Aorta (tissue), 5 donors: Measurements from ENCODE around the gene SCN10A. TPM values are rescaled to one million over a fixed set of nuclear protein-coding genes. Genes with fewer than 3 reads are reported as not detected.

Source experiments
- ATAC-seq: fragments of 200-7000 bp; cut with Tn5 transposase; one replicate; pipeline ENCODE4 v1.9.1; 2022; ENCODE audit warnings: moderate library complexity; ENCODE audit not compliant: low FRiP score
- DNase-seq, 2 donors: peaks; one replicate each; pipeline ENCODE4 v3.0.0-alpha.2; 2020
- H3K27ac ChIP-seq, 2 donors: one replicate each; pipeline ENCODE4 v1.5.1; 2013; ENCODE audit warnings: low read length in 2 of 2, mild to moderate bottlenecking in 2 of 2, moderate library complexity in 2 of 2, control low read depth in 1 of 2, inconsistent platforms in 1 of 2, low read depth in 1 of 2
- H3K27me3 ChIP-seq, 2 donors: one replicate each; pipeline ENCODE4 v1.6.1; 2013; ENCODE audit warnings: control low read depth in 1 of 2, low read length in 1 of 2, mild to moderate bottlenecking in 1 of 2, moderate library complexity in 1 of 2; ENCODE audit not compliant: insufficient read depth in 2 of 2, control insufficient read depth in 1 of 2
- H3K36me3 ChIP-seq, 2 donors: one replicate each; pipeline ENCODE4 v1.6.1; 2013; ENCODE audit warnings: control low read depth in 1 of 2, low read length in 1 of 2, mild to moderate bottlenecking in 1 of 2; ENCODE audit not compliant: insufficient read depth in 2 of 2, control insufficient read depth in 1 of 2
- H3K4me1 ChIP-seq, 2 donors: one replicate each; pipeline ENCODE4 v1.6.1; 2013; ENCODE audit warnings: low read length in 2 of 2, control low read depth in 1 of 2, mild to moderate bottlenecking in 1 of 2, moderate library complexity in 1 of 2; ENCODE audit not compliant: insufficient read depth in 2 of 2, control insufficient read depth in 1 of 2
- H3K4me3 ChIP-seq, 2 donors: one replicate each; pipeline ENCODE4 v1.5.1; 2013; ENCODE audit warnings: low read length in 2 of 2, control low read depth in 1 of 2, mild to moderate bottlenecking in 1 of 2
- H3K9me3 ChIP-seq: one replicate; pipeline ENCODE4 v1.6.1; 2013; ENCODE audit warnings: mild to moderate bottlenecking, low read length; ENCODE audit not compliant: control insufficient read depth
- WGBS, 2 donors: extraction: QIAGEN DNeasy Blood & Tissue Kit; methylation state at CpG; one replicate each; pipeline ENCODE4 v1.1.7; 2013; 5-methylcytosine and 5-hydroxymethylcytosine counted together
- intact Hi-C, 2 donors: fragments of 100-400 bp; cut with DNase I; formaldehyde crosslinking; loops; one replicate each; pipeline versions ENCODE4 v1.14.2 to v1.15.0; 2022
- polyA plus RNA-seq, 2 donors: library from polyadenylated mRNA; stranded (reverse); fragments of 200-250 nt; gene quantifications; one replicate each; pipeline ENCODE4 v1.2.3, GENCODE V29; 2013
- total RNA-seq, 2 donors: library from RNA; stranded (reverse); fragmentation: NEBNext Ultra II Directional; extraction: Animal tissue kit (Norgen Biotek cat#: 25700); gene quantifications; one replicate each; pipeline ENCODE4 v1.2.1, GENCODE V29; 2021
- donor health status: healthy with polysubstance abuse.
- donor health status: Bipolar disorder and iron deficiency.
- donor health status: DM: no; HTN: no; CAD: no.
- donor health status: DM: no; HTN: no; CAD: no.
- donor health status: DM: yes; HTN: yes; CAD: no.

The SCN10A gene
- total and polyA plus RNA-seq, 4 donors = not detected

DNA sequence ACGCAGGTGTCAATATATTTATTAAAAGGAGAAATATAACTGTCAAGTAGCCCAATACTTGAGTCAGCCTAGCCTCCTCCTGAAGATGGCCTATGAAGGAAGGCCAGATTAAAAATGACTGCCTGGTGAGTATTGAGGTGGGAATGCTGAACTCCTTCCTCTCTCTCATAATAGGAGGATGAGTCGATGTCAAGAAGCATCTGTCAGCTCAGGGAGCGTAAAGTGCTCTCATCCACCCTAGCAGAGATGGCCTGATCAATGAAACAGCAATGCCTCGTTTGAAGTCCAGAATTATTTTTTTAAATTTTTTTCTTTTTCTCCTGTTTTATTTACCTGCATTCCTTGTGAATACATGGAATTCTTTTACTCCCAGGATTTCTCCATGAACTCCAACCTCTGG is 58.3 kb downstream of the SCN10A start:
- no peak overlapping the region for H3K4me3 ChIP-seq
- ATAC-seq (no peak), DNase-seq (no peak)
- peaks cover 0 to 3% of the 10 kb centered on the region in 2 donors for H3K27me3 ChIP-seq
- no peaks in the 10 kb centered on the region for H3K36me3 ChIP-seq
- H3K9me3 ChIP-seq = no peaks in the 10 kb centered on the region
- intact Hi-C loops = no loop called here
- H3K4me1 ChIP-seq = no peaks in the 10 kb centered on the region
- no peak overlapping the region for H3K27ac ChIP-seq
- WGBS, 2 donors = 58 to 65% methylated on average over 4 of the region's 4 CpGs

DNA sequence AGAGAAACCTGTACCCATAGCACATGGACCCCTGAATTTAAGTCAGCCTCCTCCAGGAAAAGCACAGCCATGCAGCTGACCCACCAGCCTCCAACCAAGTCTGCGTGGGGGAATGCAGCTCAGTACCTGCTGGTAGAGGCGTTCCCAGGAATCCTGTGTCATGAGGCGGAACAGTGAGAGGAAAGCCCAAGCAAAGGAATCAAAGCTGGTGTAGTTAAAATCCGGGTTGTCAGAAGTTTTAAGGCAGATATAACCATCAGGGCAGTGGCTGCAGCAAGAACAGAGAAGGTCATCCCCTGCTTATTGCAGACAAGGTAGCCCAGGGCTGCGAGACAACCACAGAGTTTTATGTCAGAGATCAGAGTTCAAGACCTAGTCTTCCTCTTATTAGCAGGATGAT is 59.1 kb downstream of the SCN10A start:
- Histone ChIP-seq H3K4me3 (no peak overlapping the region), H3K36me3 (no peaks in the 10 kb centered on the region), H3K27me3 (peaks cover 0 to 3% of the 10 kb centered on the region in 2 donors), H3K27ac (no peak overlapping the region), H3K4me1 (no peaks in the 10 kb centered on the region), H3K9me3 (no peaks in the 10 kb centered on the region)
- intact Hi-C loops = no loop called here
- ATAC-seq (no peak), DNase-seq (no peak)
- WGBS, 2 donors = 69 to 71% methylated on average over 5 of the region's 5 CpGs

DNA sequence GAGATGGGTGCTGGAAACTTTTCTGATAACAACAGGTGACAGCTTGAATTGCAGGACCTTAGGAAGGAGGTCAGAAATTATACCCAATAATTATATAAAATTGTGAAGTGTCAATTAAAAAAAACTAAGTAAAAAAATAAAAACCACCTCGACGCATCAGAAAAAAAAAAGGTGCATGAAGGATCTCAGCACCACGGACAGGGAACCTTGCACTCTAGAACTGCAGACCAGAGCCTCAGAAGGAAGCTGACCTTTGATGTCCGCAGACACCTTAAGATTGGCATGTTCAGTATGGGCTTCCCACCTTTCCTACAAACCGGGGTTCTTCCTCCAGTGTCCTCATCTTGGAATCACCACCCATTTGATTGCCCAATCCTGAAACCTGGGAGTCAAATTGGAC is 60.9 kb downstream of the SCN10A start:
- ATAC-seq = no peak
- WGBS, 2 donors = 39 to 43% methylated on average over 5 of the region's 5 CpGs

DNA sequence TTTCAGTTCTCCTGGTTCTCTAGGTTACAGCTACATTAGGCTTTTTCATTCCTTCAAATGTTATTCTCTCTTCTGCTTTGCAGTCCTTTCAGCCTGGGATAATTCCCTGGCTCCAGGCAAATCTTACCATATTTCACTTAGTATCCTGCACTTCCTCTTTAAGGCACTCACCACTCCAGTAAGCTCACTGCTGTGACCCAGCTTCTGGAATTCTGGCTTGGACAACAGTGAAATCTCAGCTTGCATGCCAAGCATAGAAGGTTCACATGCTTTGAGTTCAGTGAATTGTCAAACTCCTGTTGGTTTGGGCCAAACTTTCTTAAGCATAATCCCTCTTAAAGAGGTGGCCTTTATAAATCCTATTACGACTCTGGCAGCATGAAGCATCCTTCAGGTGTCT is 69.4 kb downstream of the SCN10A start:
- ATAC-seq (no peak), DNase-seq (no peak)
- 69 to 74% methylated on average over 1 of the region's 1 CpG for WGBS, 2 donors

More for the DNA sequence above, 60.9 kb downstream of the SCN10A start:
- Histone ChIP-seq H3K4me3 (no peak overlapping the region), H3K4me1 (no peaks in the 10 kb centered on the region), H3K27me3 (peaks cover 0 to 3% of the 10 kb centered on the region in 2 donors), H3K9me3 (no peaks in the 10 kb centered on the region), H3K36me3 (no peaks in the 10 kb centered on the region), H3K27ac (no peak overlapping the region)
- DNase-seq = no peak
- intact Hi-C loops = no loop called here

DNA sequence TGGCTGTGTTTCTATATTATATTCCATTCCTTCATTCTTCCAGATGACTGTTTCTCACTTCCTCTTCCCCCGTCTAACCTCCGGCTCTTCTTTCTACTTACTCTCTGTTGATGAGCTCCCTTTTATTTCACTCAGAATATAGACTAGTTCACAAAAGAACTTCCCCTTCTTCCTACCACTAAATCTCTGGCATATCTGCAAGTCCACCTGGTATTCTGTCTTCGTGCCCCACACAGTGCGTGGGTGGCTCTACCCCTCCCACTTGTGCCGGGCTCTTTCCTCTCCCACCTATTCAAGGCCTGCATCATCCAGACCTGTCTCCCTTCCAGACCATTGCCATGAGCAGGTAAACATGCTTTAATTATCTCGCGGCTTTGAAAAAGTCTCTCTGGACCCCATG is 73.0 kb downstream of the SCN10A start:
- ATAC-seq (no peak), DNase-seq (no peak)
- Histone ChIP-seq H3K36me3 (no peaks in the 10 kb centered on the region), H3K27ac (no peak overlapping the region), H3K9me3 (no peaks in the 10 kb centered on the region), H3K27me3 (no peaks in the 10 kb centered on the region), H3K4me3 (no peak overlapping the region), H3K4me1 (peaks cover 0 to 4% of the 10 kb centered on the region in 2 donors)
- 80 to 85% methylated on average over 7 of the region's 7 CpGs for WGBS, 2 donors
- intact Hi-C loops = no loop called here

More for the DNA sequence above, 69.4 kb downstream of the SCN10A start:
- H3K9me3 ChIP-seq = no peaks in the 10 kb centered on the region
- H3K4me3 ChIP-seq = no peak overlapping the region
- peaks cover 0 to 4% of the 10 kb centered on the region in 2 donors for H3K4me1 ChIP-seq
- H3K27me3 ChIP-seq = no peaks in the 10 kb centered on the region
- intact Hi-C loops = no loop called here
- H3K27ac ChIP-seq = peak overlapping the region in 1 of 2 donors; percentile 54
- no peaks in the 10 kb centered on the region for H3K36me3 ChIP-seq

DNA sequence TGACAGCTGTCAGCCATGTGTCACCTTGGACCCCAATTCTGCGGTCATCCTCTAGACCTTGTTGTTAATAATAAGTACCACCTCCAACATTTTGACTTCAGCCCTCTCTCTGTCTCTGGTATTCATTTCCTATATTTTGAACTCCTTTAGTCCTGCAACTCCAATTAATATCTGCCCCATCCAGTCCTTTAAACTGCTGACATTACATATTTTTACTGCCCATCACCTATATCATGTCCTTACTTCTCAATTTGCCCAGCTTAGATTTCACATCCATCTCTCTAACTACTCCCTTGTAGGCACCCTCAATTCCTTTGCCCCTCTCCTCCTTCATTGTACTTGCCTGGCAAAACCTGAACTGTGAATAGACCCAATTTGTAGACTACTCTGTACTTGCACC is 73.5 kb downstream of the SCN10A start:
- intact Hi-C loops = no loop called here
- no peaks in the 10 kb centered on the region for H3K9me3 ChIP-seq
- 96 to 100% methylated on average over 1 of the region's 1 CpG for WGBS, 2 donors

DNA sequence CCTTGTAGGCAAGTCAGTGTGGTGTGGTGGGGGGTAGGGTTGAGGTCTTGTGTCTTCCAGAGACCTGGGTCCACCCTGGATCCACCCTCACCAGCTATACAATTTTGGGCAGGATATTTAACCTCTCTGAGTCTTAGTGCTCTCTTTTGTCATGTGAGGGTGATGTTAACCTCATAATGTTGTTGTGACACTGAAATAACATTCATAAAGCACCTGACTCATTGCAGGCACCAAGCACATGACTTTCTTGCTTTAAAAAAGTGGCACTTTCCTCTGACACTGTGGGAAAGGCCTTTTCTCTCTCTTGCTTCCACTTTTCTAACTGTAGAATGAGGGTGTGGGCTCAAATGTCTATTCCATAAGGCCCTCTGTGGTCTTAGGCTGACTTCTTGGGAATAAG is 75.5 kb downstream of the SCN10A start:
- H3K4me3 ChIP-seq = no peak overlapping the region
- intact Hi-C loops = no loop called here
- no peaks in the 10 kb centered on the region for H3K27me3 ChIP-seq
- ATAC-seq (no peak), DNase-seq (no peak)
- no peak overlapping the region for H3K27ac ChIP-seq
- H3K9me3 ChIP-seq = no peaks in the 10 kb centered on the region
- no peaks in the 10 kb centered on the region for H3K4me1 ChIP-seq
- H3K36me3 ChIP-seq = no peaks in the 10 kb centered on the region

More for the DNA sequence above, 73.5 kb downstream of the SCN10A start:
- no peaks in the 10 kb centered on the region for H3K36me3 ChIP-seq
- no peak overlapping the region for H3K4me3 ChIP-seq
- H3K4me1 ChIP-seq = peaks cover 0 to 4% of the 10 kb centered on the region in 2 donors
- DNase-seq (no peak), ATAC-seq (no peak)
- H3K27me3 ChIP-seq = no peaks in the 10 kb centered on the region
- H3K27ac ChIP-seq = no peak overlapping the region

DNA sequence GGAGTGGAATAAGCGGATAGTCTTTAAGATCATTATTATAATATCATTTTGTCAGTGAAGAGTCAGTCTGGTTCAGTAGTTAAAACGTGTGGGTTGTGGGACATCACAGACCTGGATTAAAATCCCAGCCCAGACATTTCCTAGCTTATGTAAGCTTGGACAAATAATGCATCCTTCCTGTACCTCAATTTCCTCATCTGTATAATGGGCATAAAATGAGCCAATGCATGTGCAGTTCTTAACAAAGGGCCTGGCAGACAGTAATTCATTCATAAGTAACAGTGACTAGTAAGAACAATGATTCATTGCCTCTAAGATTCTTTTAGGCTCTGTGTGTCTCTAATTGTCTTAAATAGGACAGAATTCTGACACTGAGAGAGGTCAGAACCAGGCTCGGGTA is 76.1 kb downstream of the SCN10A start:
- no peaks in the 10 kb centered on the region for H3K27me3 ChIP-seq
- no peaks in the 10 kb centered on the region for H3K36me3 ChIP-seq
- DNase-seq (no peak), ATAC-seq (no peak)
- H3K4me1 ChIP-seq = no peaks in the 10 kb centered on the region
- WGBS, 2 donors = 67 to 74% methylated on average over 3 of the region's 3 CpGs
- intact Hi-C loops = no loop called here
- no peaks in the 10 kb centered on the region for H3K9me3 ChIP-seq
- H3K4me3 ChIP-seq = no peak overlapping the region
- no peak overlapping the region for H3K27ac ChIP-seq

DNA sequence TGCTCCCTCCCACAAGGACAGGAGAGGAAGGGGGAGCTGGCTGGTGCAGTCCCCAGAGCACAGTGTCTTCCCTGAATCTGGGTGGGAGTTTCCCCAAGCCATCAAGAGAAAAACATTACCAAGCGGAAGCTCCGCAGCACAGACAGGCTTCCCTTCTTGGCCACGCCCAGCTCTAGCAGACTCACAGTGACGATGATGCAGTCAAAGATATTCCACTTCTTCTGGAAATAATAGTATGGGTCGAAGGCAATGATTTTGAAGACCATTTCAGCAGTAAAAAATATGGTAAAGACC is 76.7 kb downstream of the SCN10A start:
- DNase-seq (no peak), ATAC-seq (no peak)

More for the DNA sequence above, 76.7 kb downstream of the SCN10A start:
- no peaks in the 10 kb centered on the region for H3K4me1 ChIP-seq
- intact Hi-C loops = no loop called here
- WGBS, 2 donors = 71 to 74% methylated on average over 5 of the region's 5 CpGs
- no peak overlapping the region for H3K27ac ChIP-seq
- H3K4me3 ChIP-seq = no peak overlapping the region
- H3K9me3 ChIP-seq = no peaks in the 10 kb centered on the region
- no peaks in the 10 kb centered on the region for H3K36me3 ChIP-seq
- no peaks in the 10 kb centered on the region for H3K27me3 ChIP-seq
